ENCODE data around the gene CFAP61. TPM values are rescaled to one million over a fixed set of nuclear protein-coding genes. Genes with fewer than 3 reads are reported as not detected.
"Not testable (repeated sequence)": the region's sequence is repeated elsewhere in the genome, so short reads cannot be mapped to it uniquely, and the experiment has no call there.

The CFAP61 gene
- polyA plus RNA-seq (2013, experiment 1 of 2), result not detected
- not detected for polyA plus RNA-seq (2013, experiment 2 of 2)

- WGBS, 2 experiments (ENCODE audit: insufficient coverage in 2 of 2), result 0 to 1% methylated on average over 46 to 64 of the region's 67 CpGs
- H3K4me1 ChIP-seq (ENCODE audit: control insufficient read depth, insufficient read depth, low read length, poor library complexity, severe bottlenecking), result no peaks in the 10 kb centered on the region
- peaks cover 31% of the 10 kb centered on the region for H3K36me3 ChIP-seq (ENCODE audit: control insufficient read depth, insufficient read depth, low read length)
- H3K9me3 ChIP-seq (ENCODE audit: control insufficient read depth, low read length), result no peaks in the 10 kb centered on the region
- peak within 1 kb of the TSS; percentile 95 for H3K4me3 ChIP-seq (ENCODE audit: extremely low read depth, insufficient read depth, low read length, poor library complexity, severe bottlenecking)
- H3K27ac ChIP-seq (ENCODE audit: low read depth, low read length, severe bottlenecking), result peak within 1 kb of the TSS; percentile 84
These were observed at the start of gene CFAP61, which contains the start of gene CRNKL1 for GRCh38 chr20:20052074-20052970. TSS of gene CFAP61 (plus strand) at chr20:20052532. CDS start at chr20:20056654, 4,122 bp downstream. TSS of gene CRNKL1 (minus strand) at chr20:20052466. CDS start at chr20:20052342, 124 bp downstream.

GRCh38 chr20:20003031-20003954 lies 49.0 kb upstream of the CFAP61 start:
- H3K9me3 ChIP-seq (ENCODE audit: control insufficient read depth, low read length), result no peaks in the 10 kb centered on the region
- H3K4me1 ChIP-seq (ENCODE audit: control insufficient read depth, insufficient read depth, low read length, poor library complexity, severe bottlenecking), result no peaks in the 10 kb centered on the region
- no peak overlapping the region for H3K4me3 ChIP-seq (ENCODE audit: extremely low read depth, insufficient read depth, low read length, poor library complexity, severe bottlenecking)
- H3K36me3 ChIP-seq (ENCODE audit: control insufficient read depth, insufficient read depth, low read length), result peaks cover 50% of the 10 kb centered on the region
- no peak overlapping the region for H3K27ac ChIP-seq (ENCODE audit: low read depth, low read length, severe bottlenecking)
- 94 to 99% methylated on average over 3 to 9 of the region's 23 CpGs for WGBS, 2 experiments (ENCODE audit: insufficient coverage in 2 of 2)

GRCh38 chr20:20003955-20004322 lies 48.4 kb upstream of the CFAP61 start:
- H3K36me3 ChIP-seq (ENCODE audit: control insufficient read depth, insufficient read depth, low read length), result peaks cover 44% of the 10 kb centered on the region
- not testable (repeated sequence) for H3K4me1 ChIP-seq (ENCODE audit: control insufficient read depth, insufficient read depth, low read length, poor library complexity, severe bottlenecking); H3K4me3 ChIP-seq (ENCODE audit: extremely low read depth, insufficient read depth, low read length, poor library complexity, severe bottlenecking); H3K9me3 ChIP-seq (ENCODE audit: control insufficient read depth, low read length); H3K27ac ChIP-seq (ENCODE audit: low read depth, low read length, severe bottlenecking)
- 87 to 97% methylated on average over 3 to 4 of the region's 6 CpGs for WGBS, 2 experiments (ENCODE audit: insufficient coverage in 2 of 2)

- H3K27ac ChIP-seq (ENCODE audit: low read depth, low read length, severe bottlenecking), result no peak overlapping the region
- 70 to 72% methylated on average over 3 to 5 of the region's 7 CpGs for WGBS, 2 experiments (ENCODE audit: insufficient coverage in 2 of 2)
- H3K36me3 ChIP-seq (ENCODE audit: control insufficient read depth, insufficient read depth, low read length), result peaks cover 30% of the 10 kb centered on the region
- peaks cover 4% of the 10 kb centered on the region for H3K4me1 ChIP-seq (ENCODE audit: control insufficient read depth, insufficient read depth, low read length, poor library complexity, severe bottlenecking)
- no peak overlapping the region for H3K4me3 ChIP-seq (ENCODE audit: extremely low read depth, insufficient read depth, low read length, poor library complexity, severe bottlenecking)
- no peaks in the 10 kb centered on the region for H3K9me3 ChIP-seq (ENCODE audit: control insufficient read depth, low read length)
These were observed 47.0 kb upstream of the CFAP61 start for GRCh38 chr20:20005342-20005741.

GRCh38 chr20:20009784-20010253 lies 42.5 kb upstream of the CFAP61 start:
- WGBS, 2 experiments (ENCODE audit: insufficient coverage in 2 of 2), result 50 to 78% methylated on average over 9 of the region's 14 CpGs
- Histone ChIP-seq H3K36me3 (ENCODE audit: control insufficient read depth, insufficient read depth, low read length) (no peaks in the 10 kb centered on the region), H3K9me3 (ENCODE audit: control insufficient read depth, low read length) (no peaks in the 10 kb centered on the region), H3K27ac (ENCODE audit: low read depth, low read length, severe bottlenecking) (no peak overlapping the region), H3K4me3 (ENCODE audit: extremely low read depth, insufficient read depth, low read length, poor library complexity, severe bottlenecking) (no peak overlapping the region), H3K4me1 (ENCODE audit: control insufficient read depth, insufficient read depth, low read length, poor library complexity, severe bottlenecking) (peaks cover 10% of the 10 kb centered on the region)

GRCh38 chr20:20010639-20011500 lies 41.5 kb upstream of the CFAP61 start:
- Histone ChIP-seq H3K36me3 (ENCODE audit: control insufficient read depth, insufficient read depth, low read length) (no peaks in the 10 kb centered on the region), H3K4me1 (ENCODE audit: control insufficient read depth, insufficient read depth, low read length, poor library complexity, severe bottlenecking) (peaks cover 10% of the 10 kb centered on the region), H3K9me3 (ENCODE audit: control insufficient read depth, low read length) (no peaks in the 10 kb centered on the region), H3K4me3 (ENCODE audit: extremely low read depth, insufficient read depth, low read length, poor library complexity, severe bottlenecking) (no peak overlapping the region), H3K27ac (ENCODE audit: low read depth, low read length, severe bottlenecking) (no peak overlapping the region)
- WGBS, 2 experiments (ENCODE audit: insufficient coverage in 2 of 2), result 83 to 100% methylated on average over 1 of the region's 4 CpGs

GRCh38 chr20:20012541-20012940 lies 39.8 kb upstream of the CFAP61 start:
- WGBS, 2 experiments (ENCODE audit: insufficient coverage in 2 of 2), result no CpG with 5 or more reads among the region's 2 CpGs
- peaks cover 10% of the 10 kb centered on the region for H3K4me1 ChIP-seq (ENCODE audit: control insufficient read depth, insufficient read depth, low read length, poor library complexity, severe bottlenecking)
- H3K27ac ChIP-seq (ENCODE audit: low read depth, low read length, severe bottlenecking), result no peak overlapping the region
- no peaks in the 10 kb centered on the region for H3K36me3 ChIP-seq (ENCODE audit: control insufficient read depth, insufficient read depth, low read length)
- no peaks in the 10 kb centered on the region for H3K9me3 ChIP-seq (ENCODE audit: control insufficient read depth, low read length)
- no peak overlapping the region for H3K4me3 ChIP-seq (ENCODE audit: extremely low read depth, insufficient read depth, low read length, poor library complexity, severe bottlenecking)

- no CpG with 5 or more reads among the region's 2 CpGs for WGBS, 2 experiments (ENCODE audit: insufficient coverage in 2 of 2)
- no peaks in the 10 kb centered on the region for H3K9me3 ChIP-seq (ENCODE audit: control insufficient read depth, low read length)
- H3K36me3 ChIP-seq (ENCODE audit: control insufficient read depth, insufficient read depth, low read length), result peaks cover 16% of the 10 kb centered on the region
- H3K4me1 ChIP-seq (ENCODE audit: control insufficient read depth, insufficient read depth, low read length, poor library complexity, severe bottlenecking), result peaks cover 24% of the 10 kb centered on the region
- H3K4me3 ChIP-seq (ENCODE audit: extremely low read depth, insufficient read depth, low read length, poor library complexity, severe bottlenecking), result no peak overlapping the region
- no peak overlapping the region for H3K27ac ChIP-seq (ENCODE audit: low read depth, low read length, severe bottlenecking)
These were observed 37.7 kb upstream of the CFAP61 start for GRCh38 chr20:20014659-20015058.

- Histone ChIP-seq H3K36me3 (ENCODE audit: control insufficient read depth, insufficient read depth, low read length) (peaks cover 26% of the 10 kb centered on the region), H3K4me3 (ENCODE audit: extremely low read depth, insufficient read depth, low read length, poor library complexity, severe bottlenecking) (peak within 1 kb of the TSS; percentile 88), H3K4me1 (ENCODE audit: control insufficient read depth, insufficient read depth, low read length, poor library complexity, severe bottlenecking) (peaks cover 14% of the 10 kb centered on the region), H3K27ac (ENCODE audit: low read depth, low read length, severe bottlenecking) (peak within 1 kb of the TSS; percentile 30), H3K9me3 (ENCODE audit: control insufficient read depth, low read length) (no peaks in the 10 kb centered on the region)
- WGBS, 2 experiments (ENCODE audit: insufficient coverage in 2 of 2), result 0 to 1% methylated on average over 67 to 78 of the region's 81 CpGs
These were observed 35.1 kb upstream of the CFAP61 start, which contains the start of gene NAA20 for GRCh38 chr20:20017001-20017843. TSS of gene NAA20 (plus strand) at chr20:20017362. CDS start at chr20:20017397, 35 bp downstream.

Measured in mesodermal cell (in vitro differentiated cells).